Testis (tissue), 3 donors: ENCODE results near the gene RNASEH1. TPM values are rescaled to one million over a fixed set of nuclear protein-coding genes. Genes with fewer than 3 reads are reported as not detected.
A peak's percentile ranks its signal among the peaks of the same experiment; 100 is the strongest.

Experiments
- DNase-seq: peaks from one replicate; pipeline ENCODE4 v3.0.0-alpha.2; 2019
- H3K27ac ChIP-seq, 2 donors: fragments of 200-600 bp; sonication (generic); one replicate each; pipeline ENCODE4 v1.5.1; 2019
- H3K27me3 ChIP-seq: fragments of 200-600 bp; sonication (generic); one replicate; pipeline ENCODE4 v1.5.1; 2019
- H3K36me3 ChIP-seq: fragments of 200-600 bp; sonication (generic); one replicate; pipeline ENCODE4 v1.5.1; 2017; ENCODE audit warnings: low read depth; ENCODE audit errors: missing control alignments
- H3K4me1 ChIP-seq: fragments of 200-600 bp; sonication (generic); one replicate; pipeline ENCODE4 v1.5.1; 2019
- H3K4me3 ChIP-seq, 2 donors: fragments of 200-600 bp; sonication (generic); one replicate each; pipeline ENCODE4 v1.5.1; 2017 to 2019
- H3K9me3 ChIP-seq: fragments of 200-600 bp; sonication (generic); one replicate; pipeline ENCODE4 v1.5.1; 2017
- CTCF ChIP-seq, 3 experiments: fragments of 450-650 bp in 2 of 3; fragments of 200-600 bp in 1 of 3; sonication (generic) in 1 of 3; IDR thresholded peaks; one replicate each; pipeline ENCODE4 v1.5.1; 2016 to 2019; ENCODE audit warnings: antibody characterized with exemption in 3 of 3, mild to moderate bottlenecking in 2 of 3, moderate library complexity in 1 of 3
- POLR2A ChIP-seq: fragments of 450-650 bp; IDR thresholded peaks from one replicate; pipeline ENCODE4 v1.6.1; 2017; ENCODE audit warnings: antibody characterized with exemption, mild to moderate bottlenecking, moderate library complexity
- WGBS, 2 donors: methylation state at CpG; one replicate each; pipeline ENCODE4 v1.1.5; 2018; 5-methylcytosine and 5-hydroxymethylcytosine counted together
- intact Hi-C: fragments of 100-400 bp; cut with DNase I; formaldehyde crosslinking; loops from one replicate; pipeline ENCODE4 v1.15.1; 2023; ENCODE audit warnings: low total_unique reads
- polyA plus RNA-seq: library from polyadenylated mRNA; stranded (reverse); fragments of 350-450 nt; fragmentation: Illumina TruSeq; extraction: RNeasy Lipid Tissue Mini Kit (QIAGEN cat#74804); gene quantifications from one replicate; pipeline ENCODE4 v1.2.3, GENCODE V29; 2014; ENCODE audit warnings: low read depth, low replicate concordance; ENCODE audit not compliant: insufficient read depth
- total RNA-seq, 2 donors: library from RNA; depleted of rRNA; stranded (reverse); fragments of >200 nt; gene quantifications; one replicate each; pipeline ENCODE4 v1.2.3, GENCODE V29; 2016

The RNASEH1 gene
- total and polyA plus RNA-seq, 3 donors from 2014 or later, result 19.5 to 24.6 (median 23.5) TPM

DNA sequence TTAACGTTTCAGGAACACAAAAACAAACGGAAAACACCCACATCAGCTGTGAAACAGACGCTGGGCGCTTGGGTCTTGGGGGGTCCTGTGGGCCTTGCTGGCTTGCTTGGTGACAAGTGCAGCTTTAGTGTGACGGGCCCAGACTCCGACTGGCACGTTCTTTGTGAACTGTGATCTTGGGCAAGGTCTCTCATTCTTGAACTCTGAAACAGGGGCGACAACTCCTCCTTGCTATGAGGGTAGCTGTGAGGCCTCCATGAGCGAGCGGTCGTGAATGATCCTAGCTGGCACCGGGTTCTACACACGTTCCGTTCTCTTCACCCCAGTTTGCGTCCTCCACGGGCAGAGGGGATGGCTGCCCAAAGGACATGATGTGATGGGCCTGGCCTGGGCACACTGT lies 28.1 kb upstream of the RNASEH1 start:
- no peak overlapping the region for H3K4me3 ChIP-seq
- WGBS, 2 donors, result 69 to 78% methylated on average over 16 of the region's 16 CpGs
- no peaks in the 10 kb centered on the region for H3K9me3 ChIP-seq
- intact Hi-C loops, result no loop called here
- no peak for TF ChIP-seq CTCF (IDR thresholded peaks at IDR 0.05)
- no peak for TF ChIP-seq POLR2A
- peak overlapping the region; percentile 26 to 76 for H3K27ac ChIP-seq
- no peaks in the 10 kb centered on the region for H3K27me3 ChIP-seq
- H3K4me1 ChIP-seq, result peaks cover 15% of the 10 kb centered on the region
- no peak for DNase-seq
- H3K36me3 ChIP-seq, result no peaks in the 10 kb centered on the region

DNA sequence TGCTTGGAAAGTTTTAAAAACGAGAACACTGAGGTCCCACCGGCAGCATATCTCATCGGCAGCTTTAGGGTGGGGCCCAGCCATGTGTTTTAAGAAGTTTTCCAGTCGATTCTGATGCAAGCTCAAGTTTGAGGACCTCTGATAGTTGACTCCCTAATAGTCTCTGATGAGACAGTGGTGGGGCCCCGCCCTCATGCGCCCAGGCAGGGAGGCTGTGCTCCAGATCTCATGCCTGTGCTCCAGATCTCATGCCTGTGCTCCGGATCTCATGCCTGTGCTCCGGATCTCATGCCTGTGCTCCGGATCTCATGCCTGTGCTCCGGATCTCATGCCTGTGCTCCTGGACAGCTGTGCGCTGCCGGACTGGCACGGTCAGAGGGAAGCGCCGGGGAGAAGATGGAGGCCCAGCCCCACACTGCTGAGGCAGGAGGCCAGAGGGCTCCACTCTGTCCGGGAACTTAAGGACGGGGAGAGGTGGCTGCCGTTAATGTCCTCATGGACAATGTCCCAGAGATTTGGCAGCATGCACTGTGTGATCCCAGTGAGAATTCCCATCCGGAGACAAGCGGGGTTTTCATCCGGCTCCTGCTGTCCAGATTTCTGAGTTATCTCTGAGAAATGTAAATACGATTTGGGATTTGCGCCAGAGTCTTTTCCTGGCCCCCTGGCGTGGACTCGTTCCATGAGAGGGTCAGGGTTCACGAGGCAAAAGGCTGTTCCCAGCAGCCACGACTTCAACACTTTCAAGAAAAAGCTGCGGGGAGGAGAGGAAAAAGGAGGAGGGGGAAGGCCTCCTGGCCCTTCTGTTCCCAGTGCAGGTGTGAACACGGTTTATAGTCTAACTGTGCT lies 27.4 kb upstream of the RNASEH1 start:
- Histone ChIP-seq H3K9me3 (no peaks in the 10 kb centered on the region), H3K4me1 (peaks cover 15% of the 10 kb centered on the region), H3K36me3 (no peaks in the 10 kb centered on the region), H3K4me3 (no peak overlapping the region), H3K27ac (peak overlapping the region; percentile 26 to 76), H3K27me3 (no peaks in the 10 kb centered on the region)
- intact Hi-C loops, result no loop called here
- DNase-seq, result peak; percentile 56
- 55 to 58% methylated on average over 27 to 29 of the region's 29 CpGs for whole genome bisulfite sequencing, 2 donors
- TF ChIP-seq POLR2A (no peak), CTCF (IDR thresholded peaks at IDR 0.05) (no peak)

- peak overlapping the region; percentile 26 to 76 for H3K27ac ChIP-seq
- no peaks in the 10 kb centered on the region for H3K9me3 ChIP-seq
- H3K27me3 ChIP-seq, result no peaks in the 10 kb centered on the region
- intact Hi-C loops, result no loop called here
- DNase-seq, result no peak
- peaks cover 15% of the 10 kb centered on the region for H3K4me1 ChIP-seq
- 38 to 50% methylated on average over 3 to 4 of the region's 4 CpGs for WGBS, 2 donors
- no peaks in the 10 kb centered on the region for H3K36me3 ChIP-seq
- no peak overlapping the region for H3K4me3 ChIP-seq
- no peak for TF ChIP-seq CTCF (IDR thresholded peaks at IDR 0.05)
- no peak for TF ChIP-seq POLR2A
Observed at GRCh38 chr2:3584608-3585260, 26.6 kb upstream of the RNASEH1 start.

DNA sequence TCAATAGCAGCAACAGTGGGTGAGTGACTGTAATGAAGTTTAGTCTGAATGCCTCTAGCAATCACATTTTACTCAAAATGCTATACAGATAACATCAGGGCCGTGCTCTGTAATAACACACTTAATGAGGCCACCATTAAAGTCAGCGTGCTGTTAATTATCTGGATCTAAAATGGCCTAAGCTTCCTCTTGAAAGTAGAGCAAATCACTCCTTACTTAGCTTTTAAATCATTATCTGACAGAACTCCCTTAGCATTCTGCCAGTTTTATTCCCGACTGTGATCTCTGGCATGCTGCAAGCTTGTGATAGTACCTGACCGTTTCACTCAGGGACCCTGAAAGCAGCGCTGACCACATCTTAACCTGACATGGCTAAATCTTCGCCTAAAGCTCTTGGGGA lies 25.9 kb upstream of the RNASEH1 start:
- TF ChIP-seq POLR2A (no peak), CTCF (IDR thresholded peaks at IDR 0.05) (no peak)
- Histone ChIP-seq H3K36me3 (no peaks in the 10 kb centered on the region), H3K4me1 (peaks cover 15% of the 10 kb centered on the region), H3K27ac (peak overlapping the region; percentile 26 to 76), H3K4me3 (no peak overlapping the region), H3K27me3 (no peaks in the 10 kb centered on the region), H3K9me3 (no peaks in the 10 kb centered on the region)
- intact Hi-C loops, result no loop called here
- WGBS, 2 donors, result 60 to 65% methylated on average over 6 of the region's 6 CpGs
- no peak for DNase-seq
